GM12892 (cell line): ENCODE data around the gene KCNK1.

Source experiments
- DNase-seq: peaks from one replicate; pipeline ENCODE4 v3.0.0; 2011; ENCODE audit not compliant: insufficient read length
- FAIRE-seq: peaks from 2 replicates; lab custom pipeline; 2011; peaks lifted over from hg19 to GRCh38; lab: Jason Lieb, UNC
- POLR2A ChIP-seq: IDR thresholded peaks from 2 replicates; pipeline ENCODE4 v1.6.1; 2011; ENCODE audit warnings: low read depth, low read length, control low read depth
- POLR2AphosphoS5 ChIP-seq: IDR thresholded peaks from 2 replicates; pipeline ENCODE4 v1.6.1; 2011; ENCODE audit warnings: low read depth, low read length, control low read depth
- TAF1 ChIP-seq: IDR thresholded peaks from 2 replicates; pipeline ENCODE4 v1.6.1; 2011; ENCODE audit warnings: low read depth, mild to moderate bottlenecking, control low read depth, low read length, borderline replicate concordance

Gene KCNK1

DNA sequence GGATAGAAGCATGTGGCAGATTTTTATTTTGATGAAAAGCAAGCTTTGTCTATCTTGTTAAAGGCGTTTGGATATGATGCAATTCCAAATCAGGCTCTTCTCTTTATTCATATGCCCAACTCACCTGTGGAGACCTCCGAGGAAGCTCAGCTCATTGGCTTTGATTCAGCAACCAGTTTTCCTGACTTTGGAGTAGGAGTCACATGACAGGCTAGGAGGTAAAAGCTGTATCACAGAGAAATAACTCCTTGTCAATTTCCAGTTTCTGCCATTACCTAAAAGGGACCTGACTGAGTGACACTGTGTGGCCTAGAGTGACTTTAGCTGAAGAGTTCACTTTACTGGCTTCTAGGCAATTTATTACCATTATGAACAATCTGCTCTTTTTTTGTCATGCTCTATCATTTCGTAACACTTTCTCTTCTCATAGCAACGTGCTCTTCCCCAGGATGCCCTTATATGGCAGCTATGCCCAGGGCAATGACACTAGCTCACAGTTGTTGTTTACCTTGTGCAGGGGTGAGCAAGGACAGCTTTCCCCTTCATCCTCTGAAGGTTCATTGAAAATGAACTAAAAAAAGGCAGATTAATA, 107.2 kb downstream of the KCNK1 start:
- no peak for FAIRE-seq
- DNase-seq: no peak

More for the DNA sequence above, 107.2 kb downstream of the KCNK1 start:
- no peak for TF ChIP-seq POLR2A
- no peak for TF ChIP-seq TAF1
- TF ChIP-seq POLR2AphosphoS5: no peak
